Fibroblast of lung (primary cell): ENCODE measurements around the gene TTLL6. TPM values are rescaled to one million over a fixed set of nuclear protein-coding genes. Genes with fewer than 3 reads are reported as not detected.

Experiments used
- DNase-seq, 2 donors: peaks; one replicate each; pipeline versions ENCODE4 v3.0.0 to v3.0.0-alpha.2; 2010; ENCODE audit warnings: low read depth in 2 of 2
- H2AFZ ChIP-seq: 2 replicates; pipeline ENCODE4 v1.5.1; 2012; ENCODE audit warnings: low read length, control low read depth, inconsistent platforms
- H3K27ac ChIP-seq: 2 replicates; pipeline ENCODE4 v1.5.1; 2011; ENCODE audit warnings: low read length, control low read depth; ENCODE audit not compliant: insufficient read depth
- H3K27me3 ChIP-seq: 2 replicates; pipeline ENCODE4 v1.5.1; 2011; ENCODE audit warnings: mild to moderate bottlenecking, low read length; ENCODE audit not compliant: control insufficient read depth, insufficient read depth
- H3K36me3 ChIP-seq: 2 replicates; pipeline ENCODE4 v1.5.1; 2011; ENCODE audit warnings: low read length; ENCODE audit not compliant: control insufficient read depth, insufficient read depth
- H3K4me1 ChIP-seq: 2 replicates; pipeline ENCODE4 v1.5.1; 2011; ENCODE audit warnings: low read length; ENCODE audit not compliant: control insufficient read depth, insufficient read depth; ENCODE audit errors: extremely low read depth
- H3K4me2 ChIP-seq: 2 replicates; pipeline ENCODE4 v1.5.1; 2011; ENCODE audit warnings: low read length, control low read depth; ENCODE audit not compliant: insufficient read depth; ENCODE audit errors: extremely low read depth
- H3K4me3 ChIP-seq, 4 experiments: fragments of 200-600 bp in 1 of 4; sonication (generic) in 1 of 4; replicated peaks in 1 of 4; 2 replicates each; pipeline ENCODE4 v1.5.1; 2011 to 2016; ENCODE audit warnings: low read length in 4 of 4, low read depth in 3 of 4, mild to moderate bottlenecking in 3 of 4, control low read depth in 2 of 4, inconsistent platforms in 1 of 4, mixed read lengths in 1 of 4; ENCODE audit not compliant: insufficient read depth in 1 of 4; ENCODE audit errors: control extremely low read depth in 1 of 4
- H3K79me2 ChIP-seq: 2 replicates; pipeline ENCODE4 v1.5.1; 2012; ENCODE audit warnings: mild to moderate bottlenecking, low read length, inconsistent platforms; ENCODE audit not compliant: control insufficient read depth, insufficient read depth
- H3K9ac ChIP-seq: 2 replicates; pipeline ENCODE4 v1.5.1; 2011; ENCODE audit warnings: mild to moderate bottlenecking, low read length, control low read depth; ENCODE audit not compliant: insufficient read depth
- H3K9me3 ChIP-seq: 2 replicates; pipeline ENCODE4 v1.5.1; 2012; ENCODE audit warnings: low read depth, low read length; ENCODE audit not compliant: control insufficient read depth, insufficient read depth
- H4K20me1 ChIP-seq: 2 replicates; pipeline ENCODE4 v1.5.1; 2011; ENCODE audit warnings: low read length; ENCODE audit not compliant: control insufficient read depth, insufficient read depth; ENCODE audit errors: extremely low read depth
- EZH2 ChIP-seq: IDR thresholded peaks from 2 replicates; pipeline ENCODE4 v1.5.1; 2012; ENCODE audit warnings: low read length, control low read depth, mild to moderate bottlenecking; ENCODE audit errors: missing control alignments
- polyA plus RNA-seq, 2 donors: library from polyadenylated mRNA; depleted of rRNA in 1 of 2; stranded (reverse) in 1 of 2; unstranded in 1 of 2; fragments of >200 nt; gene quantifications; 2 replicates each; pipeline ENCODE4 v1.2.1, GENCODE V29; 2011 to 2012; ENCODE audit warnings: missing spikeins in 1 of 2
- total RNA-seq: library from RNA; depleted of rRNA; stranded (reverse); fragments of >200 nt; gene quantifications from 2 replicates; pipeline ENCODE4 v1.2.1, GENCODE V29; 2014
- TF ChIP-seq, protein P1 (sequence below), 2 donors: IDR thresholded peaks in 1 of 2; conservative IDR thresholded peaks in 1 of 2; 1 replicate in 1 of 2; 2 replicates in 1 of 2; pipeline ENCODE4 v1.5.1; 2011 to 2012; ENCODE audit warnings: low read length in 2 of 2, control low read depth in 1 of 2, inconsistent platforms in 1 of 2, low read depth in 1 of 2, mild to moderate bottlenecking in 1 of 2

The TTLL6 gene
- total and polyA plus RNA-seq, 2 donors (not counting 1 experiment from before 2014, with no cell fraction given) = 0.17 TPM; not detected in 1

DNA sequence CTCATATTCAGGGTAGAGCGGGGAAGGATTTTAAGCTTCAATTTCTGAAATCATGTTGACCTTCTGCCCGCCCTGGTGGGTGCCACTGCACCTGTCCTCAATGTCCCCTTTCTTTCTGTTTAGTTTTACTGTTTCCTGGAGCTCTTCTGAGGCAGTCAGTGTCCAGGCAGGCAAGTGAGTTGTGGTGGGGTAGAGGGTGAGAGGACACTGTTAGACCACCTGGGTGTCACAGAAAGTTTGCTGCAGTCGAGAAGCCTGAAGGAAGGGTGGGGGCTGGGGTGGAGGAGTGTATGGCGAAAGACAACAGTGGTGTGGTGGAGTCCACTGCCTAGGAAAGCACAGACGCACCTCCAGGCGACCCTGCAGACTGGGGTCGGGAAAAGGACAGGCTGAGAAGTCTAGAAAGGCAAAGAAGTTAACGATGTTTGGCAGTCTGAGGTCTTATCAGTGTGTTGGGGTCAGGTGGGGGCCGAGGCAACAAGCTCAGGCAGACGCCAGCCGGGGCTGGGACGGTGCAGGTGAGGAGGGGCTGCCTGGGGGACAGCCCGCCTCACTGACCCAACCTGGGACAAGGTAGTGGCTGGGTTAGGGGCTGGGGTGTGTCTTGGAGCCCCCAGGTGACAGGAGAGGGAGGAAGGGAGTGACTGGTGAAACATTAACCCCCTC is 65.2 kb downstream of the TTLL6 start:
- H4K20me1 ChIP-seq = no peaks in the 10 kb centered on the region
- TF ChIP-seq, protein P1, sequence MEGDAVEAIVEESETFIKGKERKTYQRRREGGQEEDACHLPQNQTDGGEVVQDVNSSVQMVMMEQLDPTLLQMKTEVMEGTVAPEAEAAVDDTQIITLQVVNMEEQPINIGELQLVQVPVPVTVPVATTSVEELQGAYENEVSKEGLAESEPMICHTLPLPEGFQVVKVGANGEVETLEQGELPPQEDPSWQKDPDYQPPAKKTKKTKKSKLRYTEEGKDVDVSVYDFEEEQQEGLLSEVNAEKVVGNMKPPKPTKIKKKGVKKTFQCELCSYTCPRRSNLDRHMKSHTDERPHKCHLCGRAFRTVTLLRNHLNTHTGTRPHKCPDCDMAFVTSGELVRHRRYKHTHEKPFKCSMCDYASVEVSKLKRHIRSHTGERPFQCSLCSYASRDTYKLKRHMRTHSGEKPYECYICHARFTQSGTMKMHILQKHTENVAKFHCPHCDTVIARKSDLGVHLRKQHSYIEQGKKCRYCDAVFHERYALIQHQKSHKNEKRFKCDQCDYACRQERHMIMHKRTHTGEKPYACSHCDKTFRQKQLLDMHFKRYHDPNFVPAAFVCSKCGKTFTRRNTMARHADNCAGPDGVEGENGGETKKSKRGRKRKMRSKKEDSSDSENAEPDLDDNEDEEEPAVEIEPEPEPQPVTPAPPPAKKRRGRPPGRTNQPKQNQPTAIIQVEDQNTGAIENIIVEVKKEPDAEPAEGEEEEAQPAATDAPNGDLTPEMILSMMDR (conservative IDR thresholded peaks at IDR 0.05 in 1 of 2, IDR thresholded peaks at IDR 0.05 in 1 of 2; ENCODE audit: low read depth in 1 of 2, low read length in 2 of 2) = no peak
- TF ChIP-seq EZH2 = no peak
- no peak for DNase-seq
- no peak overlapping the region for H2AFZ ChIP-seq
- H3K9ac ChIP-seq = no peak overlapping the region
- peaks cover 6% of the 10 kb centered on the region for H3K4me1 ChIP-seq
- H3K9me3 ChIP-seq = no peaks in the 10 kb centered on the region
- H3K27me3 ChIP-seq = peaks cover 83% of the 10 kb centered on the region
- no peak overlapping the region for H3K4me3 ChIP-seq
- no peak overlapping the region for H3K4me2 ChIP-seq
- H3K36me3 ChIP-seq = no peaks in the 10 kb centered on the region
- H3K79me2 ChIP-seq = no peaks in the 10 kb centered on the region
- H3K27ac ChIP-seq = no peak overlapping the region

DNA sequence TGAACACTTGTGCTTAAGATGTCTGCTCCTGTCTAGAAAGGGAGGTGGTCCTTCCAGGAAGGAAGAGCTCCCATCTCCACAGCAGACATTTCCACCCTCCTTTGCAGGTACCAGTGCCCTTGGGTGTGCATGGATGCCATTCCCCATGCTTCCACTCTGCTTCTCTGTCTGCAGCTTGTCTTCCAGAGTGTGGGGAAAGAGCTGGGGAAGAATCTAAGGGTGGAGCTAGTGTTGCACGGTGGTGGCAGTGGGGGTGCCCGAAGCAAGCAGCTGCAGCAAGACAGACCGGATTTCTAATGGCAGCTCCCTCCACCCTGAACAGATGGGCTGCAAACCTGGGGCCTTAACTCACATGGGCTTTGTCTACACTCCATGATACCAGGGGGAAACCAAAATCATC is 65.9 kb downstream of the TTLL6 start:
- TF ChIP-seq, protein P1 (conservative IDR thresholded peaks at IDR 0.05 in 1 of 2, IDR thresholded peaks at IDR 0.05 in 1 of 2; ENCODE audit: low read depth in 1 of 2, low read length in 2 of 2) = no peak
- TF ChIP-seq EZH2 = peak; percentile 59
- no peak for DNase-seq
- H3K27ac ChIP-seq = no peak overlapping the region
- no peaks in the 10 kb centered on the region for H4K20me1 ChIP-seq
- H3K36me3 ChIP-seq = no peaks in the 10 kb centered on the region
- no peak overlapping the region for H3K4me2 ChIP-seq
- no peaks in the 10 kb centered on the region for H3K9me3 ChIP-seq
- peaks cover 90% of the 10 kb centered on the region for H3K27me3 ChIP-seq
- no peaks in the 10 kb centered on the region for H3K79me2 ChIP-seq
- no peak overlapping the region for H2AFZ ChIP-seq
- no peak overlapping the region for H3K4me3 ChIP-seq
- peaks cover 6% of the 10 kb centered on the region for H3K4me1 ChIP-seq
- H3K9ac ChIP-seq = no peak overlapping the region

DNA sequence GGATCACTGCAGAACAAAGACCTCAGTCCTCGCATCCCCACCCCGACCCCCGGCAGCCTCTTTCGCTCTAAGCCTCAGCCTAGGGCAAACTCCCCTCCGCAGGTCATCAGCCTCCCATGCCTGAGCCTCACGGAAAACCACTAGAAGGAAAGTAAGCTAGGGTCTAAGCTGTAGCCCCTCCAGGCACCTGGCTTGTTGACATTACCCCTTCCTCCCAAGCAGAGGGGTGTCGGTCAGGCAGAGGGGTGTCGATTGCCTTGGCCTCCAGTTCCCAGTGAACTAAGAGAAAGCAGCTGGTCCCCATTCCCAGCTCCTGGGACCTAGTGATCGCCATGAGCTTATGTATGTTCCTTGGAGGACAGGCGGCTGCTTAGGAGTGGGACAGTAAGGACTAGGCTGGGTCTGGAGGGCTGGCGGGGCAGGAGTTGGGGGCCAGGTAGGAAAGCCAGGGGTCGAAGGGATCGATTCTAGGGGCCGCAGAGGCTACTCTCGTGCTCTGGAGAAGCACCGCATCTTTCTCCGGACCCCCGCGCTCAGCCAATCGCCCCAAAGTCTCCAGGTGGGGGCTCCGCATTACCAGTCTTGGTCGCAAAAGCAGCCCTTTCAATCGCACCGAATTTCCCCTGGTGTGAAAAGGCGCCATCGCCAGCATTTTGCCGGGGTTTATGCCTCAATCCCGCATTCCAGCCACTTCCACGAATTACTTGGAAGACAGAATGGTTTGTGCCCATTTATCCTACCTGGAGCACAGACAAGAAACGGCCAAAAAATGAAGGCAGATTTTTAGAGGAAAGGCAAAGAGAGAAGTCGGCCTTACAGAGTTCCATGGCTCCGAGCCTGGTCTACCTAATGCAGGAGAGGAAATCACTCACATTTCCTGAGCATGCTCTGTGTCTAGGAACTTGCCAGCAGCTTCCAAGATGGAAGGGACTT is 67.1 kb downstream of the TTLL6 start:
- DNase-seq = no peak
- no peaks in the 10 kb centered on the region for H4K20me1 ChIP-seq
- no peaks in the 10 kb centered on the region for H3K79me2 ChIP-seq
- H3K36me3 ChIP-seq = no peaks in the 10 kb centered on the region
- no peaks in the 10 kb centered on the region for H3K9me3 ChIP-seq
- no peak overlapping the region for H3K9ac ChIP-seq
- no peak overlapping the region for H3K4me3 ChIP-seq
- H2AFZ ChIP-seq = no peak overlapping the region
- H3K4me1 ChIP-seq = peaks cover 6% of the 10 kb centered on the region
- H3K27me3 ChIP-seq = peaks cover 93% of the 10 kb centered on the region
- H3K27ac ChIP-seq = no peak overlapping the region
- TF ChIP-seq EZH2 = peak; percentile 77
- TF ChIP-seq, protein P1 (conservative IDR thresholded peaks at IDR 0.05 in 1 of 2, IDR thresholded peaks at IDR 0.05 in 1 of 2; ENCODE audit: low read depth in 1 of 2, low read length in 2 of 2) = no peak
- no peak overlapping the region for H3K4me2 ChIP-seq
